HEK293 (cell line): Measurements from ENCODE around the gene SRP72.

Experiments used
- CTCF ChIA-PET: fragments of 350-600 bp; formaldehyde crosslinking; extraction: SDS; loops from one replicate; lab custom pipeline; 2021; ENCODE audit warnings: antibody characterized with exemption; lab: Yijun Ruan, JAX
- POLR2A ChIA-PET: fragments of 300-600 bp; formaldehyde crosslinking; extraction: SDS; loops from one replicate; lab custom pipeline; 2020; ENCODE audit warnings: antibody characterized with exemption, inconsistent platforms; lab: Yijun Ruan, JAX
- H3K27ac ChIP-seq: fragments of 200-500 bp; sonication (Bioruptor generic); 2 replicates; pipeline ENCODE4 v1.5.1; 2014; ENCODE audit warnings: low read depth, low read length, control low read depth, inconsistent platforms; ENCODE audit errors: extremely low read depth
- H3K36me3 ChIP-seq, 2 experiments: fragments of 200-500 bp in 1 of 2; sonication (Bioruptor generic) in 1 of 2; 1 replicate in 1 of 2; 2 replicates in 1 of 2; pipeline ENCODE4 v1.5.1; 2014 to 2017; ENCODE audit warnings: inconsistent platforms in 2 of 2, low read length in 2 of 2; ENCODE audit not compliant: control insufficient read depth in 2 of 2, insufficient read depth in 1 of 2
- H3K4me1 ChIP-seq: fragments of 200-500 bp; sonication (Bioruptor generic); 2 replicates; pipeline ENCODE4 v1.5.1; 2014; ENCODE audit warnings: mild to moderate bottlenecking, low read length, inconsistent platforms; ENCODE audit not compliant: control insufficient read depth, insufficient read depth
- H3K4me3 ChIP-seq: 2 replicates; pipeline ENCODE4 v1.5.1; 2011; ENCODE audit warnings: low read depth, mild to moderate bottlenecking, control low read depth, low read length, moderate library complexity
- H3K9me3 ChIP-seq: fragments of 200-500 bp; sonication (Bioruptor generic); 2 replicates; pipeline ENCODE4 v1.5.1; 2014; ENCODE audit warnings: low read depth, low read length, inconsistent platforms; ENCODE audit not compliant: control insufficient read depth, insufficient read depth
- BCL6B ChIP-seq: fragments of 450-650 bp; formaldehyde crosslinking; IDR thresholded peaks from 2 replicates; pipeline ENCODE4 v1.5.1; 2017; ENCODE audit warnings: missing biosample characterization, missing genetic modification characterization
- HOXD13 ChIP-seq: sonication (generic); formaldehyde crosslinking; IDR thresholded peaks from 2 replicates; pipeline ENCODE4 v1.8.0; 2022; ENCODE audit warnings: missing genetic modification reagents, borderline replicate concordance
- MZF1 ChIP-seq: fragments of 450-650 bp; formaldehyde crosslinking; IDR thresholded peaks from 2 replicates; pipeline ENCODE4 v1.5.1; 2017; ENCODE audit warnings: missing biosample characterization, missing genetic modification characterization, borderline replicate concordance
- PRDM1 ChIP-seq: fragments of 450-650 bp; formaldehyde crosslinking; IDR thresholded peaks from 2 replicates; pipeline ENCODE4; 2016; ENCODE audit warnings: missing biosample characterization, missing genetic modification characterization
- SCRT1 ChIP-seq: fragments of 450-650 bp; formaldehyde crosslinking; IDR thresholded peaks from 2 replicates; pipeline ENCODE4 v1.5.1; 2016; ENCODE audit warnings: missing biosample characterization, missing genetic modification characterization, borderline replicate concordance
- SCRT2 ChIP-seq: fragments of 450-650 bp; formaldehyde crosslinking; IDR thresholded peaks from 2 replicates; pipeline ENCODE4 v1.5.1; 2016; ENCODE audit warnings: missing biosample characterization, missing genetic modification characterization
- SETDB1 ChIP-seq: IDR thresholded peaks from one replicate; pipeline ENCODE4 v1.6.1; 2017; ENCODE audit warnings: mild to moderate bottlenecking, low read length, moderate library complexity, mixed read lengths; ENCODE audit not compliant: insufficient read length
- SP2 ChIP-seq: fragments of 450-650 bp; formaldehyde crosslinking; IDR thresholded peaks from 2 replicates; pipeline ENCODE4 v1.5.1; 2016; ENCODE audit warnings: missing biosample characterization, missing genetic modification characterization
- SP7 ChIP-seq: fragments of 450-650 bp; formaldehyde crosslinking; IDR thresholded peaks from 2 replicates; pipeline ENCODE4 v1.5.1; 2016; ENCODE audit warnings: missing biosample characterization, missing genetic modification characterization
- ZBTB11 ChIP-seq: fragments of 450-650 bp; formaldehyde crosslinking; conservative IDR thresholded peaks from 2 replicates; pipeline ENCODE4 v1.5.1; 2016; ENCODE audit warnings: low read depth, missing biosample characterization, missing genetic modification characterization
- ZBTB17 ChIP-seq: fragments of 450-650 bp; formaldehyde crosslinking; IDR thresholded peaks from 2 replicates; pipeline ENCODE4 v1.5.1; 2016; ENCODE audit warnings: missing biosample characterization, missing genetic modification characterization
- ZBTB21 ChIP-seq: fragments of 450-650 bp; formaldehyde crosslinking; IDR thresholded peaks from 2 replicates; pipeline ENCODE4 v1.5.1; 2017; ENCODE audit warnings: missing biosample characterization, missing genetic modification characterization
- ZNF112 ChIP-seq: fragments of 450-650 bp; formaldehyde crosslinking; IDR thresholded peaks from 2 replicates; pipeline ENCODE4 v1.5.0; 2017; ENCODE audit warnings: missing biosample characterization, missing genetic modification characterization
- ZNF239 ChIP-seq: fragments of 450-650 bp; formaldehyde crosslinking; IDR thresholded peaks from 2 replicates; pipeline ENCODE4 v1.5.1; 2016; ENCODE audit warnings: missing biosample characterization, missing genetic modification characterization
- ZNF266 ChIP-seq: fragments of 450-650 bp; formaldehyde crosslinking; IDR thresholded peaks from 2 replicates; pipeline ENCODE4 v1.5.1; 2016; ENCODE audit warnings: missing biosample characterization, missing genetic modification characterization, low read depth
- ZNF302 ChIP-seq: fragments of 450-650 bp; formaldehyde crosslinking; IDR thresholded peaks from 2 replicates; pipeline ENCODE4 v1.5.1; 2016; ENCODE audit warnings: missing biosample characterization, missing genetic modification characterization, low read depth
- ZNF324 ChIP-seq: fragments of 450-650 bp; formaldehyde crosslinking; IDR thresholded peaks from 2 replicates; pipeline ENCODE4 v1.5.1; 2016; ENCODE audit warnings: missing biosample characterization, missing genetic modification characterization
- ZNF354C ChIP-seq: fragments of 450-650 bp; formaldehyde crosslinking; IDR thresholded peaks from 2 replicates; pipeline ENCODE4 v1.5.1; 2016; ENCODE audit warnings: missing biosample characterization, missing genetic modification characterization, low read depth, borderline replicate concordance
- ZNF473 ChIP-seq: fragments of 450-650 bp; formaldehyde crosslinking; IDR thresholded peaks from 2 replicates; pipeline ENCODE4 v1.5.1; 2017; ENCODE audit warnings: missing biosample characterization, missing genetic modification characterization
- ZNF530 ChIP-seq: fragments of 450-650 bp; formaldehyde crosslinking; IDR thresholded peaks from 2 replicates; pipeline ENCODE4 v1.5.1; 2016; ENCODE audit warnings: low read depth, missing biosample characterization, missing genetic modification characterization
- ZNF544 ChIP-seq: fragments of 450-650 bp; formaldehyde crosslinking; IDR thresholded peaks from 2 replicates; pipeline ENCODE4 v1.5.0; 2017; ENCODE audit warnings: missing biosample characterization, missing genetic modification characterization
- ZNF558 ChIP-seq: fragments of 450-650 bp; formaldehyde crosslinking; IDR thresholded peaks from 2 replicates; pipeline ENCODE4 v1.5.1; 2016; ENCODE audit warnings: missing biosample characterization, missing genetic modification characterization
- ZNF560 ChIP-seq: fragments of 450-650 bp; formaldehyde crosslinking; IDR thresholded peaks from 2 replicates; pipeline ENCODE4 v1.5.1; 2017; ENCODE audit warnings: missing biosample characterization, missing genetic modification characterization, borderline replicate concordance
- ZNF596 ChIP-seq: fragments of 450-650 bp; IDR thresholded peaks from 2 replicates; pipeline ENCODE4 v1.5.0; 2018; ENCODE audit warnings: missing biosample characterization, mild to moderate bottlenecking, missing genetic modification characterization, moderate library complexity
- ZNF610 ChIP-seq: fragments of 450-650 bp; formaldehyde crosslinking; IDR thresholded peaks from 2 replicates; pipeline ENCODE4 v1.5.1; 2016; ENCODE audit warnings: missing biosample characterization, missing genetic modification characterization, borderline replicate concordance
- ZNF621 ChIP-seq: fragments of 450-650 bp; formaldehyde crosslinking; IDR thresholded peaks from 2 replicates; pipeline ENCODE4 v1.5.1; 2017; ENCODE audit warnings: missing biosample characterization, missing genetic modification characterization
- ZNF626 ChIP-seq: fragments of 450-650 bp; sonication (Bioruptor Pico); formaldehyde crosslinking; IDR thresholded peaks from 2 replicates; pipeline ENCODE4 v1.5.1; 2018; ENCODE audit warnings: missing biosample characterization, missing genetic modification characterization, inconsistent platforms
- ZNF670 ChIP-seq: fragments of 450-650 bp; formaldehyde crosslinking; IDR thresholded peaks from 2 replicates; pipeline ENCODE4 v1.5.1; 2016; ENCODE audit warnings: missing biosample characterization, missing genetic modification characterization, low read depth
- ZNF747 ChIP-seq: fragments of 450-650 bp; formaldehyde crosslinking; IDR thresholded peaks from 2 replicates; pipeline ENCODE4 v1.5.1; 2016; ENCODE audit warnings: missing biosample characterization, missing genetic modification characterization
- ZNF776 ChIP-seq: fragments of 450-650 bp; formaldehyde crosslinking; IDR thresholded peaks from 2 replicates; pipeline ENCODE4 v1.5.0; 2017; ENCODE audit warnings: missing biosample characterization, missing genetic modification characterization, borderline replicate concordance
- ZNF792 ChIP-seq: fragments of 450-650 bp; formaldehyde crosslinking; IDR thresholded peaks from 2 replicates; pipeline ENCODE4 v1.5.1; 2016; ENCODE audit warnings: missing biosample characterization, missing genetic modification characterization
- ZSCAN16 ChIP-seq: fragments of 450-650 bp; formaldehyde crosslinking; IDR thresholded peaks from 2 replicates; pipeline ENCODE4 v1.5.1; 2016; ENCODE audit warnings: missing biosample characterization, missing genetic modification characterization

The SRP72 gene

DNA sequence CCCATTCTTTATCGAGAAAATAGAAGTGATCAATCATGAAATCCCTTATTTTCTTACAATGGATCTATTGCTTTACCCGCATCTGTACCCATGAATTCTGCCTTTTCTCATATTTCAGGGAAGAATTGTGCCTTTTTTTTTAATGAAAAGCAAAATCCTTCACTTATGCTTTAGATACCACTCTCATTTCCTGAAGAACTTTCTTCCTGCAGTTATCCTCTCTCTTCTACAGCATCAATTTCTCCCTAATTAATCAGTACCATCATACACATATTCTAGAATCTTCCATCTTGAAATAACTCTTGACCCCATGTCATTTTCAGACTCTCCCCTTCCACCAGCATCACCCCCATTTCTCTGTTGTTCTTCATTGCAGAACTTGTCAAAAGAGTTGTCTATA is 64.8 kb downstream of the SRP72 start:
- CTCF ChIA-PET, result no interaction called here

GRCh38 chr4:56535915-56536314 is 68.5 kb downstream of the SRP72 start:
- Histone ChIP-seq H3K4me1 (no peaks in the 10 kb centered on the region), H3K27ac (no peak overlapping the region), H3K36me3 (no peaks in the 10 kb centered on the region), H3K4me3 (no peak overlapping the region), H3K9me3 (no peaks in the 10 kb centered on the region)
- CTCF ChIA-PET, result interaction anchor here (1.0 kb wide), 1 partner anchor 9 kb away, joined by 4 read pairs; no protein-coding TSS in a partner anchor
- POLR2A ChIA-PET, result no interaction called here
- TF ChIP-seq ZNF530 (tag by site-specific recombination), result no peak
- no peak for TF ChIP-seq SCRT2 (tag by site-specific recombination)
- TF ChIP-seq SCRT1 (tag by site-specific recombination), result no peak
- no peak for TF ChIP-seq ZNF670
- no peak for TF ChIP-seq HOXD13 (CRISPR knock-in tag)
- no peak for TF ChIP-seq PRDM1 (tag by site-specific recombination)
- no peak for TF ChIP-seq ZNF266
- TF ChIP-seq ZBTB11 (tag by site-specific recombination), result no peak
- no peak for TF ChIP-seq ZNF776 (tag by site-specific recombination)
- no peak for TF ChIP-seq ZNF560 (tag by site-specific recombination)
- no peak for TF ChIP-seq ZBTB21 (tag by site-specific recombination)
- TF ChIP-seq ZNF596 (tag by site-specific recombination), result no peak
- no peak for TF ChIP-seq ZNF626 (tag by site-specific recombination)
- TF ChIP-seq ZSCAN16, result no peak
- TF ChIP-seq ZNF112 (tag by site-specific recombination), result no peak
- no peak for TF ChIP-seq ZNF239
- TF ChIP-seq ZNF324 (tag by site-specific recombination), result no peak

More for the DNA sequence above, 64.8 kb downstream of the SRP72 start:
- Histone ChIP-seq H3K4me3 (no peak overlapping the region), H3K9me3 (no peaks in the 10 kb centered on the region), H3K36me3 (no peaks in the 10 kb centered on the region), H3K27ac (no peak overlapping the region), H3K4me1 (no peaks in the 10 kb centered on the region)
- POLR2A ChIA-PET, result no interaction called here
- no peak for TF ChIP-seq ZNF544 (tag by site-specific recombination)
- 0 out of 2 replicates have a peak, but pooled peaks have one; percentile 55 for TF ChIP-seq PRDM1 (tag by site-specific recombination)
- TF ChIP-seq ZNF610 (tag by site-specific recombination), result no peak
- no peak for TF ChIP-seq SP7 (tag by site-specific recombination)
- no peak for TF ChIP-seq ZNF324 (tag by site-specific recombination)
- no peak for TF ChIP-seq ZNF558
- no peak for TF ChIP-seq ZNF302 (tag by site-specific recombination)

GRCh38 chr4:56537147-56537546 is 69.7 kb downstream of the SRP72 start:
- no peaks in the 10 kb centered on the region for H3K4me1 ChIP-seq
- POLR2A ChIA-PET, result no interaction called here
- H3K9me3 ChIP-seq, result no peaks in the 10 kb centered on the region
- TF ChIP-seq SETDB1, result no peak
- no peak for TF ChIP-seq SP2
- TF ChIP-seq ZNF792 (tag by site-specific recombination), result no peak
- TF ChIP-seq ZNF354C (tag by site-specific recombination), result no peak
- no peak for TF ChIP-seq MZF1
- no peak for TF ChIP-seq ZNF473 (tag by site-specific recombination)
- no peak for TF ChIP-seq ZNF621 (tag by site-specific recombination)
- TF ChIP-seq SCRT2 (tag by site-specific recombination), result no peak
- TF ChIP-seq BCL6B (tag by site-specific recombination), result no peak
- TF ChIP-seq ZNF596 (tag by site-specific recombination), result no peak
- TF ChIP-seq ZNF747, result no peak
- TF ChIP-seq ZBTB17, result no peak
- TF ChIP-seq, all 188 proteins: peak for 0
- Histone ChIP-seq H3K4me3 (no peak overlapping the region), H3K36me3 (no peaks in the 10 kb centered on the region), H3K27ac (no peak overlapping the region)
- CTCF ChIA-PET, result no interaction called here
